ENCODE results near the gene SSR2.
"Not testable (repeated sequence)": the region's sequence is repeated elsewhere in the genome, so short reads cannot be mapped to it uniquely, and the experiment has no call there.

SSR2 gene

DNA sequence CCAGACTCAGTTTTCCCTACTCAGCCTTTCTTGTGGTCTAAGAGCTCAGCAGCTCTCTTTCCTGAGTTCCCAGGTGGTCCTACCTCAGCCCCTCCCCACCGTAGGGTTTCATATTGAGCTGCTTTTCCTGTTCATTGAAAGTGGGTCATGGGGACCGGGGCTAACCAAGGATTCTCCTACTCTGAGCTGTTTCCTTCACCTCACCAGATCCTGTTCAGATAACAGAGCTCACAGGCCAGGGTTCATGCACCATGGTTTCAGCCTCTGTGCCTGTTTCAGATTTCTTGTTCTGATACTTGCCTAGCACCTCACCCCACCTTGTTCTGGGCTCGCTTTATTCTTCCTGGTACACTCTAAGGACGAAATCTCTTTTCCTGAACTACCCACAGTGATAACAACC is 24.3 kb upstream of the SSR2 start:
- no peak for DNase-seq

DNA sequence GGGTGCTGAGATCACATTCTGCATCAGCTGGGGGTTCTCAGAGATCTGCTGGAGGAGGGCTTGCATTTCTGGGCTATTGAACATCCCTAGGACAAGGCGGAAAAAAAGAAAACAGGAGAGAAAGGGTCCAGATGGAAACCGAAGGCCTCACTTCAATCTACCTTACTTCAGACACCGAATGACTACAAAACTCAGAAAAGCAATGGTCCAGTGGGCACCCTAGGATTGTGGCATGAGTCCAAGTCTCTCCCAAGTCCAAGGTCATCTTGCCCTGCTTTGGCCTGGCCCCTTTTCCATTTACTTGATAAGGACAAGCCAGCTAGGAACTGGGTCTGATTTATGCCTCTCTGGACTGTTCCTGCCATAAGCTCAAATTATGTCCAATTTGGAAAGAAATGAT is 22.1 kb upstream of the SSR2 start:
- DNase-seq = no peak

DNA sequence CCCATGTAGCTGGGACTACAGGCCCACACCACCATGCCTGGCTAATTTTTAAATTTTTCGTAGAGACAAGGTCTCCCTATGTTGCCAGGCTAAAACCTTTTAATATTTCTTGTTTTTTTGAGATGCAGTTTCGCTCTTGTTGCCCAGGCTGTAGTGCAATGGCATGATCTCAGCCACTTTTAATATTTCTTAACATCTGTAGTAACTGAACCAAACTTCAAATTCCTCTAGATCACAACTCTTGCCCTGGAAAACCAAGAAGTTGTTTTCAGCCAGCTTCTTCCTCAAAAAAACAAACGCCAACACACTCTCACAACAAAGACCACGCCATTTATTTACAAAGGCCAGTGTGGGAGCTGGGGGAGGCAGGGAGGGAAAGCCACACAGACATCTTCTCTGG is 14.2 kb upstream of the SSR2 start:
- not testable (repeated sequence) for DNase-seq

DNA sequence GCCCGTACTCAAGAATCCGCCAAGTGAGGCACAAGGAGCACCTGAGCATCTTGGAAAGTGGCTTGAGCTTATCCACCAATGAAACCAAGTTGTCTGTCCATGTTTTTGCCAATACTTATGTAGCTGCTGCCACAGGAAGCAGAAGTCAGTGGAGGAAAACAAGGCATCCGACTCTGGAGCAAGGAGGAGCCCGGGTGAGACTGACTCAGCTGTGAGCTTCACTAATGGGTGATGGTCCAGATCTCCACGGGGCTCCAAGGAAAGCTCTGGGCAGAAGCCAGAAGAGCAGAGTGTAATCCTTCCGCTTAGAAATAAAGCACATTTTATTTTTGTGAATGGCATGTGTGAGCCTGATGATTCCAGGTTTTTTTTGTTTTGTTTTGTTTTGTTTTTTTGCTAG is 12.3 kb upstream of the SSR2 start:
- no peak for DNase-seq

DNA sequence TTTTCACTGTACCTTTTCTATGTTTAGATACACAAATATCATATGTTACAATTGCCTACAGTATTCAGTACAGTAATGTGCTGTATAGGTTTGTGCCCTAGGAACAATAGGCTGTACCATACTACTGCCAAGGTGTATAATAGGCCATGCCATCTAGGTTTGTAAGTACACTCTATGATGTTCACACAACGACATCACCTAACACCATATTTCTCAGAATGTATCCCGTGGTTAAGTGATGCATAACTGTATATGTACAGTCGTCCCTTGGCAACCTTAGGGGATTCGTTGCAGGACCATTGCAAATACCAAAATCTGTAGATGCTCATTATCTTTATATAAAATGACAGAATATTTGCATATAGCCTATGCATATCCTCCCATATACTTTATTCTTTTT is 5.8 kb upstream of the SSR2 start:
- DNase-seq = no peak

DNA sequence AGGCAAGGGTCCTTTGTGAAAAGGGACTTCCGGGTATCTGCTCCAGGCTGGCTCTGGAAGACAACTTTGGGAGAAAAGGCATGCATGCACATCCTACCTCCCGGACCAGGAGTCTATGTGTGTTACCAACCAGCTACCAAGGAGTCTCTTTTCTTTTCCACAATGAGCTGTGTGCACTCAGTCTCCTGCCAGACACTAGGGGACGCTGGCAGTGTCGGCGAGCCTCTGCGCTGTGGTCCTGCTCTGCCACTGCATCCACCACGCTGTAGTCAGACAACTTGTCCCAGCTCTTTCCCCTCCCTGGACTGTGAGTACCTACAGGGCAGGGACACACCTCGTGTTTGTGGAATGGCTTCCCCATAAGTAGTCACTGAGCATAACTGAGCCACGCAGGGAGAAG is 5.1 kb upstream of the SSR2 start:
- DNase-seq = peak; percentile 47 to 60

DNA sequence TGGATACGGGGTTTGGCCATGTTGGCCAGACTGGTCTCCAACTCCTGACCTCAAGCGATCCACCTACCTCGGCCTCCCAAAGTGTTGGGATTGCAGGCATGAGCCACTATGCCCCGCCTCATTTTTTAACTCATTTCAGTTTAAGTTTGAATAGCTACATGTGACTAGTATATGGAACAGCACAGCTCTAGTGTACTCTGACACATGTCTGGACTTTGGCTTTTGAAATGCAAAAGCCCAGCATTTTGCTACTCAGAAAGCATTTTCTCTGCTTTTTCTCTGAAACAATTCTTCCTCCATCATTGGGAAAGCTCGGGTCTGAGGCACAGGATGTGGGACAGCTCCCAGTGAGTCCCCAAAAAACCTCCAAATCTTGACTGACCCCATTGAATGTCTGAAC is 4.0 kb upstream of the SSR2 start:
- DNase-seq = no peak

DNA sequence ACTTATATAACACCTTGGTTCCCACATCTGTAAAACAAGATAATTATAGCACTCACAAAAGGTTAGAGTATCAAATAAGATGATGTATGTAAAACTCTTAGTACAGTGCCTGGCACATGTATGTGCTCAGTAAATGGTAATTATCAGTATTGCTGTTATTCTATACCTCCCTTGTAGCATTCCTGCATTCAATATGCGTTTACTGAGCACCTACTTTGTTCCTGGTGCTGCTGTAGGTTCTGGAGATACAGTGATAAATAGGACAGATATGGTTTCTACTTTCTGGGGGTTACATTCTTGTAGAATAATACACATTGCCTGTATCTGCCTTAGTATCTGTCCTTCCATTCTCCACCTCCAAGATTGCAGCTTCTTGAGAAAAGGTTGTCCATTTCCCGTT is 1.2 kb upstream of the SSR2 start:
- DNase-seq = no peak

DNA sequence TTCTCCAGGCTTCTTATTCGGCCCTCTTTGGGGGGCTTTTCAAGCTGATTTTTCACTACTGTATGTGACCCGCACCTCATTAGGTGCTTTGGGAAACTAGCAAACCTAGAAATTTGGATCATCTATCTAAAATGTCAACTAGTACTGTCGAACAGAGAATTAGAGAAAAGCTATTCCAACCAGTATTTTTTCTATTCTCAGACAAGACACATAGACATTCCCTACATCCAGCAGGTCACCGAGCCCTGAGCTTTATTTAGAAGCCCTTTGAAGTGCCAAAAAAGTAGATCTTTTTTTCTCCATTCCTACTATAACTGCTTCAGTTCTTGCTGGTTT is 310 bp upstream of the SSR2 start:
- no peak for DNase-seq

DNA sequence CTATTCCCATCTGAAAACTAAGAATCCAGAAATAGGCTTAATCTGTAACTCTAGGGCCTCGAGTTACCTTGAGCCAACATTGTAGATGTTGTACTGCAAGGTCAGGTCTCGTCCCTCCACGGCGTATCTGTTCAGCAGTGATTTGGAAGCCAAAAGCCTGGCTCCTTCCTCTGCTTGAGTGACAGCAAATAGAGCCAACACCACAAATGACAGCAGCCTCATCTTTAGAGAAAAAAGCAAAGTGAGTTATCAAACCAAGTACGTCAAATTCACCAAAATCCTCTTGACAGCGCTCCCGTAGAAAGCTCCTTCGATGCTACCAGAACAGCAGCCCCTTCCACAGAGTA is 832 bp downstream of the SSR2 start:
- DNase-seq = no peak

DNA sequence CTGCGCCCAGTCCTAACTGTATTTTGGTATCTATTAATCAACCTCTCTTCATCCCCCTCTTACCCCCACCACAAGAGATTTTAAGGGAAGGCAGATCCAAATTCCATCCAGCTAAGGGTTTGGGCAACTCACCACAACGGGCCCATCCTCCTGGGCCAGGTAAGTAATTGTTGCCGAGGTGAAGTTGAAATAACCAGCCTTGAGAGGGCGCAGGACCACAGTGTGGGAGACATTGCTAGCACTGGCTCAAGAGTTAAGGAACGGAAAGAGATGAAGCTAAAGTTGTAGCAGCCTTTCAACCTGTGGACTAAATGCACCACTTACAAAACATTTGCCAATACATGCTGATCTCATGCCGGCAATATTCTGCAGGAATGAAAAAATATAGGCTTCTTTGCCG is 5.9 kb downstream of the SSR2 start:
- no peak for DNase-seq

DNA sequence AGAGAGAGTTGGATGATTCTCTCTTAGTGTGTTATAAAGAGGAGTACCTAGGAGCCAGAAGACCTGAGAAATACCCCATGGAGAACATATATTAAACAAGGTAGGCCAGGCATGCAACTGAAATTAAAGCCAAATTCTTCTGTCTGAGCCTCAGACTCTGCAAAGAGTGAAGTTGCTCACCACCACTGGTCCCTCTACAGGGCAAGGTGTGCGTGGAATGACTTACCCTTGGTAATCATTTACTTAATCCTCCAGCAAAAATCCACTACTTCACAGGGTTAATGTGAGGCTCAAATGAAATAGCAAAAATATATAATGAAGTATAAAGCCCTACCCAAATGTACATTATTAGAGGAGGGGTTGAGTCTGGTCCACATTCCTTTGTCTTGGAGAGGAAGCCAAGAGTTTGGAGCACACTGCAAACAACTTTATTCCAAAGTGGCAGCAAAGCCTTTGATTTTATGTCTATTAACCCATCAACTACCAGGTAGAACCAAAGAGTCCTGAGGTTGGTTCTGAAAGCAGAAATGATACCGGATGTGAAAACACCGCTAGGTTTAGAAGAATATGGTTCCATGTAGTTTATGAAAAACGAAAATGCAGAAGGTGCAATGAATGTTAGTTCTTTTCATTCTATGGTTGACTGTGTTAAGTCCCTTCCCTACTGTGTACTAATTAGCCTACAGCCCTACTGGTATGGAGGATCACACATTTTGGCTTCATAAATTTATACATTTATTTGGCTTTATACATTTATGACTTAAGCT is 8.5 kb downstream of the SSR2 start:
- no peak for DNase-seq

DNA sequence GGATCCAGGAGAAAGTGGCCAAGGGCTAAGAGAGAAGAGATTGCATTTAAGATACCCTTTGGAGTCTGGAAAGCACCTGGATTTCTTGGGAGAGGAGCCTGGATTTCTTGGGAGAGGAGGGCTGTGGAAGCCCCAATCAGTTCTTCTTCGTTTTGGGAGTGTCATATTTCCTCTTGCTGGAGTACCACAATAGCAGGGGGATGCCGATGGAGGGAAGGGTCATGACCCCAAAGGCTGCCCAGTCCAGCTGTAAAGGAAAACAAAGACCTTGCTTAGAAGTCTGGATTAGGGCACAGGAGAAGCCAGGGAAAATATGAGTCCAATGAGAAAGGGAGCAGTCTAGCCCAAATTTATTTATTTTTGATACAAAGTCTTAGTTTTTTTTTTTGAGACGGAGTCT is 11.3 kb downstream of the SSR2 start:
- DNase-seq = no peak

DNA sequence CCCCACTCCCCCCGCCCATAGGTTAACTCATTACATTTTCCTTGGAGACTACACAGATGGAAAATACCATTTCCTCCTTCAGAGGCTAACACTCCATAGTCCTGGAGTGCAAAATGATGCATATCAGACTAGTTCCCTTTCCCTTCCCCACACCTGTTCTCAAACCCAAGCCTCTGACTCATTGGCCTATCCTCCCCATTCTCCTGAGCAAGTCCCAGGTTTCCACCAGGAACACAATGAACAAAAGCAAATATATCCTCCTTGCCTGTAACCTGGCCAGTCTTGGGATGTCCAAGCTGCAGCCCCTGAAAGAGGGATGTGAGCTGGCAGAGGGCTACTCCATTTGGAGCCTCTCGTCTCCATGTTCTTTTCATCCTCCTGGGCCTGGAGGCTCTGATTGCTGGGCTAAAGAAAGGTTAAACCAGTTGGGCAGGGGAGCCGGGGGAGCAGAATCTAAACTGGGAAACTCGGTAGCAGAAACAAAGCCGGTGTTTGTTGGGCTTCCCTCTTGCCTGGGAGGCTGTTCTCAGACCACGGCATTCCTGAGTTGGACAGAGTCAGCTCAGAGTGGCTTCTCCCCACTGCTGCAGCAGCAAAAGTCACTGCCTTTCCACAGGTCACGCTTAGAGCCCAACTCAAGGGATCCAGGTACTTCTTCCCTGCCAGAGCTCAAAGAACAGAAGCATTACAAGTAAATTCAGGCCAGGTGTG is 13.9 kb downstream of the SSR2 start:
- no peak for DNase-seq

DNA sequence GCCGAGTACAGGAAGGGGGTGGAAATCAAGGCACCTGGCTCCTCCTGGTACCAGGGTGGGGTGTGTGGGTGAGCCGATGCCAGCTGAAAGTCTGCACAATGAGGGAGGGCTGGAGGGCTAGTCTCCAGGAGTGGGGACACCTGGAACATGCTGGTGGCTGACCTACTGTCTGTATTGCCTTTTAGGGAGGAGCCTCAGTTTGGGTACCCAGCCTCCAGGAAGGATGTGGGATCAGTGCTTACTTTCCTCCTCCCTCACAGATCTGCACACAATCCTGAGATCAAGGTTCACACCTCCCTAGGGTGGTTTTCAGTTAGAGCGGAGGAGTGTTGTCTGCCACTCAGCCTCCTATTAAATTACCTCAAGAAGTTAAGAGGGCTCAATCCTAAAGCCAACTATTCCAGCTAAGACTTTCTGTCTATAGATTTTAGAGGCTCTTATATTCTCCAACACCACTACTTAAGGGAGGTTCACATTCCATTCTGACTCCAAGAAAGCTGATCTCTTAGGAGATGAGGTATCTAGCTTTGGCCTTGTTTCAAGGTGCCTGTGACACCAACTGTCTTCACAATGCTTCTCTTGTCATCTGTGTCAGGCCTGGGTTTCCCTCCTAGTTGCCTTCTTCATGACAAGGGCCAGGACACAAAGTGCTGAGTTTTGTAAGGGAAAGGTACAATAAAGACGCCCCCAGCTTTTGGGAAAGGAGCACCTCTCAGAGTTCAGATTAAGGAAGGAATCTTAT is 15.7 kb downstream of the SSR2 start:
- DNase-seq = no peak

DNA sequence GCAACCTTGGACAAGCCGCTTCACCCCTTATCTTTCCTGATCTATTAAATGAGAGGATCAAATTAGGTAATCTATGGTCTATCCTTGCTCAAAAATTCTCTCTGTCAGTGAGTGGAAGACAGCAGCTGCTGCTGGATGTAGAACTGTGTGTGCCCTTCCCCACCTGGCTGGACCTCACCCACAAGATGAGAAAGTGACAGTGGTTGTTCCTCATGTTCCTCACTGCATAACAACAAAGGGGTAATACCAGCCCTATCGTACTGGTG is 16.9 kb downstream of the SSR2 start:
- DNase-seq = no peak

DNA sequence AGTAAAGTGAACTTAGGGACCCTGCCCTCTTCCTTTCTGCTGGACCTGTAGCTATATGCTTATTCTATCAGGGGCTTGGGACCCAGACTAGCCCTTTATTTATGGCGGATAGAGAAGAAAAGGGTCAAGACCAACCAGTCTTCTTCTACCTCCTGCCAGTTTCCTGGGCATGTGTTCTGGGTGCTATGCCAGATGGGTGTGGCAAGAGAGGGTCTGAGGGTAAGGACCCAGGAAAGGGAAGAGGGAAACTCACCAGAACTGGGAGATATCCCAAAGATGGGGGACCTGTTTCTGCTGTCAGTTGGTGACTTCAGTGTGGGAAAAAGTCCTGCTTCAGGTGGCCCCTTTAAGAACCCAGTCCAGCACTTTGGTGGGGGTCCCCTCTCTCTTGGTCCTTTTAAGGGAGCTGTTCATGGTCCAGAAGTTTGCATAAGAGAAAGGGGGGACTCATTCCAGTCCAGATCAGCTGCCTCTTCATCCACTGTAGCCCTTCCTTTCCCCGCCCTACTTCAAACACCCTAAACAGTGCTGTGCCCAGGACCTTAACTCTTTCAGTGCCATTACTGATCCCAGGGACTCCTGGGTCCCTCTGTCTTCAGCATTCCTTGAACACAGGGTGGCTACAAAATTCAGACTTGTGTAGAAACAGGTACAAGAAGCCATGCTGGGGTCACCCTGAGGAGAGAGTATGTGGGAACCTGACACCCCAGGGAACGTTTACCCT is 18.4 kb downstream of the SSR2 start:
- no peak for DNase-seq

DNA sequence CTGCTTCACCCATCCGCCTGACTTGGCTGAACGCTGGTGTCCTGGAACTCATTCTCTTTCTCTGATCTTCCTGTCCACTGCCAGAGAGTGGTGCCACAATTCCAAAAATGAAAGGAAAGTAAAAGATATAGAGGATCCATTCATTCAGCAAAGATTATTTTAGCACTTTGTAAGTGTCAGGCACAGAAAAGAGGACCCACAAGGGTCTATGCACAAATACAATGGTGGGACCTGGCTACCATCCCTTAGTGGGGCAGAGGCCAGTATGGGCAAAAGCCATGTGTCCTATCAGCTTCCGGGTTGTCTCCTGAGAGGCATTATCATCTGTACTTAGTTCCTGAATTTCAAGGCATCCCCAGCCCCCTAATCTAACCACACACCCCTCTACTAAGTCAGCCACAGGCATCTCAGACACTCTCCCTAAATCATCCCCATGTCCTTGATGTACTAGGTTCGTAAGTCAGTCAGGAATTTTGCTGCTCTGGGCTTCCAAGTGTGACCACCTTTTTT is 19.0 kb downstream of the SSR2 start:
- DNase-seq = no peak

DNA sequence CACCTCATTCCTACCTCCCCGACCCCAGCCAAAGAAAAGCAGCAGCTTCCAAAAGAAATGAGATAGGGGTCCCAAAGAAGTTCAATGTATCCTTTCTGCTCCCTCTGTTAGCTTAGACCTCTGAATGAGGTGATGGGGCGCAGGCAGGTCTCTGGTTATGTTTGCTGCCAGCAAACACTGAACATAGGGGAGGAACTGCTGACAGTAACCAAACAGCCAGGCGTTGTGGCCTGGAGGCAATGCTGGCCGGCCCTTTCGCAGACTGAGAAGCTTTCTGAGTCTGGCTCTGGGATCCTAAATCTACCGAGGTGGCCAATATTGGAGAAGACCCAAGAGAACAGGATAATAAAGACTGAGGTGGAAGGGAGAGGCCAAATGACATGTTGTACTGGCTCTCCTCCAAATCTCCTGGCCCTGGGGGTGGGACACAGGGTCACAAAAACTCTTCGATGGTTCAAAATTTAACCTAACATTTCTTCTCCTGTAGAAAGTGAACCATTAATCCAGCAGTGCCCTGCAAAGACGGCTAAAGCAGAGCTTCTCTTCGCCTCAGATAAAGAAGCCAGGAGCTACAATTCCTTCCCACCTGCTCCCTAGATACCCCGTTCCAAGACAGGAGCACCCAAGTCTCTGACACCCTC is 19.6 kb downstream of the SSR2 start:
- DNase-seq = no peak

DNA sequence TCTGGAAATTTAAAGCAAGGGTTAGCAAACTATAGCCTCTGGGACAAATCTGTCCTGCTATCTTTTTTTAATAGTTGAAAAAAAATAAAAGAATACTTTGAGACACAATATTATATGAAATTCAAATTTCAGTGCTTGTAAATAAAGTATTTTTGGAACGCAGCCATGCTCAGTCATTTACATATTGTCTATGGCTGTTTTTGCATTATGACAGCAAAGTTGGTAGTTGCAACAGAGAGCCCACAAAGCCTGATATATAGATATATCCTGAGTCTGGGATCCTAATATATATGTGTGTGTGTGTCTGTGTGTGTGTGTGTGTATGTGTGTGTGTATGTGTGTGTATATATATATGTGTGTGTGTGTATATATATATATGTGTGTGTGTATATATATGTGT is 20.8 kb downstream of the SSR2 start:
- no peak for DNase-seq

DNA sequence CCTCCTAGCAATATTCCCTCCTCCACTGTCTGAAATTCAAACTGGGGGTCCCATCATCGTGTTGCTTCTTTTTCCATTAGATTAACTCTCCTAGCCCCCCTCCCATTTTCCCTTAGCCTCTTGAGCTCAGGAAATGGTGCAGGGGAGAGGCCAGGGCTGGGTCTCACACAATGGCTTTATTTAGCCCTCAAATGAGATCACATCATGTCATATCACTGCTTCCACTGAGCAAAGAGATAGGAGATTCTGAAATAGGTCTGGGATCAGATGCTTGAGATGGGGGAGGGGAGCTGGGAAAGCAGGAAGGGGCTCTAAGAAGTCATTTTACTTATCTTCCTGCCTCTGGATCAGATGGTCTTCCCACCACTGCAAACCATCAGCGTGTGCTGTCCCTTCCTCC is 24.6 kb downstream of the SSR2 start:
- no peak for DNase-seq

DNA sequence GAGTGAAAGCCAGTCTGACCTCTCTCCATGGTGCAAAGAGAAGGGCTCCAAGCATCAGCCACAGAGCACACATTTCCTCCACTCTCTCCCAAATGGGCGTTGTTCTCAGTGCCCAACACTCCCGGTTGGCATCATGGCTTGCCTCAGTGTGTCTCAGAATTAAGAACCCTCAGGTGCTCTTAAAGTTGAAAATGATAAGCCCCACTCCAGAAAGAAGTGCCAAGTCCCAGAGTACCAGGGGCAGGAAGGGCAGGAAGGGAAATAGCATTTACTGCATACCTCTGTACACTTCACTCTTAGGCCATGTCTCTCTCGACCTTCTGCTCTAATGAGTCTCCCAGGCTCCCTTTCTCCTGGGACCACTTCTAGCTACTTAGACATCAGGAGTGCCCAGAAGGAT is 27.2 kb downstream of the SSR2 start:
- DNase-seq = no peak

DNA sequence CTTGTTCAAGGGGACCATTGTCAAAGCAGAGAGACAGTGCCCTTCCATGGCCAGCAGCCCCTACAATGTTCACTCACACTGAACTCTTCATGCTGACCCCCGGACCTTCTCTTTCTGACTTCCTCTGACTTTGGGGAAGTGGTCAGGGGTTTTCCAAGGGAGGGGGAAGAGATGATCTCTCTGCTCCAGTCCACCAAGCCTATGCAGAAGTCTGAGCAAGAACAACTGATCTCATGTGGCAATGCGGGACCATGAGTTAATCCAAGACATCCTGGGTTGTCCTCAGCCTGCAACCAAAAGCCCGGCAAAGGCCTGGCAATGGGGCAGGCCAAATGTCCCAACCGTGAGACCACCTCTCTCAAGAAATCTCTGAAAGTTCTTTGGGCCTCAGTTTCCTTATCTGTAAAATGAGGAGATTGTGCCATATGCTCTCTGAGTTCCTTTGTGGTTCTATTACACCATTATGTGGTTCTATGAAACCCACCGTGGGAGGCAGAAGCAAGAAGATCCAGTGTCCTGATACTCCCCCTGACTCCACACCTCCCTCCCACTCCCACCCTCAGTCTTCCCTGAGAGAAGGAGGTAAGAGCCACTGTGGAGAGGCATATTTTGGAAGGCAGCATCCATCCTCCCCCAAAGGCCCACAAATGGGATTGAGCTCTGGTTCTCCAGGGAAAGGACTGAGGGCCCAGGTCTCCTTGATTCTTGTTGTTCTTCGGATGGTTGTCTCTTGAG is 30.6 kb downstream of the SSR2 start:
- peak; percentile 83 to 86 for DNase-seq

Measured in AML-193 (cell line).